ENCODE measurements around the gene MOB1A.
"Not testable (repeated sequence)": the region's sequence is repeated elsewhere in the genome, so short reads cannot be mapped to it uniquely, and the experiment has no call there.

MOB1A gene

GRCh38 chr2:74199275-74199701 lies 20.6 kb upstream of the MOB1A start:
- no peak for DNase-seq (ENCODE audit: low read depth in 4 of 4, low spot score in 1 of 4)

GRCh38 chr2:74198461-74199274 lies 20.0 kb upstream of the MOB1A start, which contains the start of gene MTHFD2:
MTHFD2 (plus strand) TSS chr2:74198615; CDS start chr2:74198642, 27 bp downstream.
- peak; percentile 79 to 90 (median 83) for DNase-seq (ENCODE audit: low read depth in 4 of 4, low spot score in 1 of 4)

- DNase-seq (ENCODE audit: low read depth in 4 of 4, low spot score in 1 of 4): no peak
Measured at GRCh38 chr2:74198023-74198460, 19.4 kb upstream of the MOB1A start.

- no peak for DNase-seq (ENCODE audit: low read depth in 4 of 4, low spot score in 1 of 4)
Measured at GRCh38 chr2:74197049-74197448, 18.4 kb upstream of the MOB1A start.

GRCh38 chr2:74194799-74195198 lies 16.1 kb upstream of the MOB1A start:
- DNase-seq (ENCODE audit: low read depth in 4 of 4, low spot score in 1 of 4): no peak

- no peak for DNase-seq (ENCODE audit: low read depth in 4 of 4, low spot score in 1 of 4)
Measured at GRCh38 chr2:74191596-74192380, 13.1 kb upstream of the MOB1A start.

- no peak for DNase-seq (ENCODE audit: low read depth in 4 of 4, low spot score in 1 of 4)
Measured at GRCh38 chr2:74188696-74189095, 10.0 kb upstream of the MOB1A start.

- no peak for DNase-seq (ENCODE audit: low read depth in 4 of 4, low spot score in 1 of 4)
Measured at GRCh38 chr2:74188018-74188601, 9.4 kb upstream of the MOB1A start.

GRCh38 chr2:74186706-74187105 lies 8.0 kb upstream of the MOB1A start:
- DNase-seq (ENCODE audit: low read depth in 4 of 4, low spot score in 1 of 4): not testable (repeated sequence)

- no peak for DNase-seq (ENCODE audit: low read depth in 4 of 4, low spot score in 1 of 4)
Measured at GRCh38 chr2:74186038-74186437, 7.4 kb upstream of the MOB1A start.

- no peak for DNase-seq (ENCODE audit: low read depth in 4 of 4, low spot score in 1 of 4)
Measured at GRCh38 chr2:74183878-74184277, 5.2 kb upstream of the MOB1A start.

- DNase-seq (ENCODE audit: low read depth in 4 of 4, low spot score in 1 of 4): no peak
Measured at GRCh38 chr2:74181739-74182138, 3.1 kb upstream of the MOB1A start.

- DNase-seq (ENCODE audit: low read depth in 4 of 4, low spot score in 1 of 4): no peak
Measured at GRCh38 chr2:74179063-74179865, 585 bp upstream of the MOB1A start.

GRCh38 chr2:74177696-74178095 lies 983 bp downstream of the MOB1A start:
- DNase-seq (ENCODE audit: low read depth in 4 of 4, low spot score in 1 of 4): no peak

GRCh38 chr2:74174909-74175308 lies 3.8 kb downstream of the MOB1A start:
- no peak for DNase-seq (ENCODE audit: low read depth in 4 of 4, low spot score in 1 of 4)

GRCh38 chr2:74168739-74169138 lies 9.9 kb downstream of the MOB1A start:
- no peak for DNase-seq (ENCODE audit: low read depth in 4 of 4, low spot score in 1 of 4)

GRCh38 chr2:74164761-74165160 lies 13.9 kb downstream of the MOB1A start:
- DNase-seq (ENCODE audit: low read depth in 4 of 4, low spot score in 1 of 4): no peak

- no peak for DNase-seq (ENCODE audit: low read depth in 4 of 4, low spot score in 1 of 4)
Measured at GRCh38 chr2:74162951-74163350, 15.7 kb downstream of the MOB1A start.

GRCh38 chr2:74155830-74156229 lies 22.8 kb downstream of the MOB1A start:
- DNase-seq (ENCODE audit: low read depth in 4 of 4, low spot score in 1 of 4): no peak

GRCh38 chr2:74152954-74153353 lies 25.7 kb downstream of the MOB1A start:
- no peak for DNase-seq (ENCODE audit: low read depth in 4 of 4, low spot score in 1 of 4)
